T1000 (cell line): ENCODE data around the gene GRIK2.

Source experiments
- DNase-seq: peaks from one replicate; lab custom pipeline; 2025; ENCODE audit warnings: mixed read lengths; lab: John Stamatoyannopoulos, UW

The GRIK2 gene

GRCh38 chr6:101716387-101716786, 322.9 kb downstream of the GRIK2 start:
- DNase-seq: no peak

- no peak for DNase-seq
Measured at GRCh38 chr6:101716810-101717209, 323.3 kb downstream of the GRIK2 start.

GRCh38 chr6:101719521-101719920, 326.0 kb downstream of the GRIK2 start:
- DNase-seq: no peak

GRCh38 chr6:101722471-101722870, 329.0 kb downstream of the GRIK2 start:
- no peak for DNase-seq

GRCh38 chr6:101722991-101723579, 329.6 kb downstream of the GRIK2 start:
- no peak for DNase-seq

GRCh38 chr6:101728388-101728787, 334.9 kb downstream of the GRIK2 start:
- no peak for DNase-seq

GRCh38 chr6:101728956-101729355, 335.4 kb downstream of the GRIK2 start:
- no peak for DNase-seq

- DNase-seq: no peak
Measured at GRCh38 chr6:101730954-101731353, 337.4 kb downstream of the GRIK2 start.

GRCh38 chr6:101733899-101734298, 340.4 kb downstream of the GRIK2 start:
- DNase-seq: no peak

GRCh38 chr6:101738481-101738880, 345.0 kb downstream of the GRIK2 start:
- DNase-seq: no peak

GRCh38 chr6:101740631-101741030, 347.1 kb downstream of the GRIK2 start:
- DNase-seq: no peak

- DNase-seq: no peak
Measured at GRCh38 chr6:101741474-101742171, 348.1 kb downstream of the GRIK2 start.

GRCh38 chr6:101747160-101747559, 353.7 kb downstream of the GRIK2 start:
- no peak for DNase-seq

- DNase-seq: no peak
Measured at GRCh38 chr6:101747716-101748115, 354.2 kb downstream of the GRIK2 start.

GRCh38 chr6:101755931-101756330, 362.4 kb downstream of the GRIK2 start:
- DNase-seq: no peak

GRCh38 chr6:101758368-101758767, 364.9 kb downstream of the GRIK2 start:
- no peak for DNase-seq

- peak; percentile 9 for DNase-seq
Measured at GRCh38 chr6:101760843-101761621, 367.5 kb downstream of the GRIK2 start.

GRCh38 chr6:101762851-101763250, 369.3 kb downstream of the GRIK2 start:
- no peak for DNase-seq

- no peak for DNase-seq
Measured at GRCh38 chr6:101765281-101765680, 371.8 kb downstream of the GRIK2 start.

GRCh38 chr6:101770116-101770515, 376.6 kb downstream of the GRIK2 start:
- no peak for DNase-seq

- no peak for DNase-seq
Measured at GRCh38 chr6:101776919-101777350, 383.4 kb downstream of the GRIK2 start.

- DNase-seq: no peak
Measured at GRCh38 chr6:101777646-101778045, 384.1 kb downstream of the GRIK2 start.
